Right lobe of liver (tissue), 4 donors: ENCODE measurements around the gene JMY.

Source experiments
- POLR2A ChIP-seq: fragments of 450-650 bp; IDR thresholded peaks from one replicate; pipeline ENCODE4 v1.6.1; 2017; ENCODE audit warnings: antibody characterized with exemption, mild to moderate bottlenecking
- TF ChIP-seq, protein P1 (sequence below), 4 donors: fragments of 200-600 bp in 3 of 4; fragments of 450-650 bp in 1 of 4; IDR thresholded peaks; one replicate each; pipeline versions ENCODE4 v1.5.1 to v1.8.0; 2016 to 2022; ENCODE audit warnings: antibody characterized with exemption in 4 of 4, mild to moderate bottlenecking in 2 of 4
- donor health status: DM: no; HTN: no; CAD: no.
- donor health status: DM: no; HTN: no; CAD: no.
- donor health status: DM: no; HTN: yes; CAD: no.

DNA sequence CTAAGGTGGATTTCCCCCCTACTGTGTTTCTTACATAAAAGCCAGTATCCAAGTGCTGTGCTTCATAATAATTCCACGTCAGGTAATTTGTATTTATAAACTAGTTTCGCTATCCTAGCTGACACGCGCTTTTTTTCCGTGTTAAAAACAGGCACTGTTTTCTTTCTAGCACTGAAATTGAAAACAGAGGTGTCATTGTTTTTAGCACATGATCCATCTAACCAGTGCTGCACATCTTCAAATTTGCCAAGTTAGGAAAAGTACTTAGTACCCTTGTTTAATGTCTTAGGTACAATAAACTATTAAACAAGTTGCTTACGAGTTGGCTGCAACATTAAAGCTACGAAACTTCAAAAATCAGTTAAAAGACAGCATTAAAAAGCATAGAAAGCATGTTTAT lies 49.9 kb downstream of the JMY start:
- TF ChIP-seq, protein P1, sequence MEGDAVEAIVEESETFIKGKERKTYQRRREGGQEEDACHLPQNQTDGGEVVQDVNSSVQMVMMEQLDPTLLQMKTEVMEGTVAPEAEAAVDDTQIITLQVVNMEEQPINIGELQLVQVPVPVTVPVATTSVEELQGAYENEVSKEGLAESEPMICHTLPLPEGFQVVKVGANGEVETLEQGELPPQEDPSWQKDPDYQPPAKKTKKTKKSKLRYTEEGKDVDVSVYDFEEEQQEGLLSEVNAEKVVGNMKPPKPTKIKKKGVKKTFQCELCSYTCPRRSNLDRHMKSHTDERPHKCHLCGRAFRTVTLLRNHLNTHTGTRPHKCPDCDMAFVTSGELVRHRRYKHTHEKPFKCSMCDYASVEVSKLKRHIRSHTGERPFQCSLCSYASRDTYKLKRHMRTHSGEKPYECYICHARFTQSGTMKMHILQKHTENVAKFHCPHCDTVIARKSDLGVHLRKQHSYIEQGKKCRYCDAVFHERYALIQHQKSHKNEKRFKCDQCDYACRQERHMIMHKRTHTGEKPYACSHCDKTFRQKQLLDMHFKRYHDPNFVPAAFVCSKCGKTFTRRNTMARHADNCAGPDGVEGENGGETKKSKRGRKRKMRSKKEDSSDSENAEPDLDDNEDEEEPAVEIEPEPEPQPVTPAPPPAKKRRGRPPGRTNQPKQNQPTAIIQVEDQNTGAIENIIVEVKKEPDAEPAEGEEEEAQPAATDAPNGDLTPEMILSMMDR (IDR thresholded peaks at IDR 0.05) = no peak
- no peak for TF ChIP-seq POLR2A
